Thyroid gland (tissue), 4 donors: ENCODE results near the gene FRAS1. TPM values are rescaled to one million over a fixed set of nuclear protein-coding genes. Genes with fewer than 3 reads are reported as not detected.

ENCODE experiments used
- DNase-seq, 2 donors: peaks; one replicate each; pipeline ENCODE4 v3.0.0-alpha.2; 2019
- H3K27ac ChIP-seq, 3 donors: fragments of 200-600 bp; sonication (generic); 1 replicate in 2 of 3; 2 replicates in 1 of 3; pipeline ENCODE4 v1.5.1; 2016 to 2019; ENCODE audit warnings: mild to moderate bottlenecking in 1 of 3, moderate library complexity in 1 of 3
- H3K27me3 ChIP-seq: fragments of 200-600 bp; sonication (generic); one replicate; pipeline ENCODE4 v1.5.1; 2019
- H3K36me3 ChIP-seq, 2 donors: fragments of 200-600 bp; sonication (generic); one replicate each; pipeline ENCODE4 v1.5.1; 2016 to 2019
- H3K4me1 ChIP-seq, 2 donors: fragments of 200-600 bp; sonication (generic); one replicate each; pipeline ENCODE4 v1.5.1; 2017 to 2019
- H3K4me3 ChIP-seq, 3 donors: fragments of 200-600 bp; sonication (generic); replicated peaks in 1 of 3; 1 replicate in 2 of 3; 2 replicates in 1 of 3; pipeline ENCODE4 v1.5.1; 2016; ENCODE audit warnings: mild to moderate bottlenecking in 1 of 3
- H3K9me3 ChIP-seq: fragments of 200-600 bp; sonication (generic); one replicate; pipeline ENCODE4 v1.5.1; 2017
- CTCF ChIP-seq, 6 experiments: fragments of 200-600 bp in 3 of 6; fragments of 450-650 bp in 3 of 6; sonication (generic) in 3 of 6; IDR thresholded peaks; one replicate each; pipeline ENCODE4 v1.5.1; 2016 to 2019; ENCODE audit warnings: antibody characterized with exemption in 6 of 6, mild to moderate bottlenecking in 2 of 6, inconsistent platforms in 1 of 6, moderate library complexity in 1 of 6
- POLR2A ChIP-seq, 2 donors: fragments of 450-650 bp; IDR thresholded peaks; one replicate each; pipeline ENCODE4 v1.6.1; 2017; ENCODE audit warnings: antibody characterized with exemption in 2 of 2, mild to moderate bottlenecking in 2 of 2, moderate library complexity in 1 of 2
- WGBS, 2 donors: methylation state at CpG; one replicate each; pipeline ENCODE4 v1.1.5; 2017; 5-methylcytosine and 5-hydroxymethylcytosine counted together
- intact Hi-C: fragments of 100-400 bp; cut with DNase I; formaldehyde crosslinking; loops from one replicate; pipeline ENCODE4 v1.15.1; 2023
- total RNA-seq, 4 donors: library from RNA; depleted of rRNA; stranded (reverse); fragments of >200 nt; gene quantifications; one replicate each; pipeline ENCODE4 v1.2.3, GENCODE V29; 2016

Gene FRAS1
- total RNA-seq, 4 donors from 2014 or later, result 25.4 to 42.3 (median 31.7) TPM

DNA sequence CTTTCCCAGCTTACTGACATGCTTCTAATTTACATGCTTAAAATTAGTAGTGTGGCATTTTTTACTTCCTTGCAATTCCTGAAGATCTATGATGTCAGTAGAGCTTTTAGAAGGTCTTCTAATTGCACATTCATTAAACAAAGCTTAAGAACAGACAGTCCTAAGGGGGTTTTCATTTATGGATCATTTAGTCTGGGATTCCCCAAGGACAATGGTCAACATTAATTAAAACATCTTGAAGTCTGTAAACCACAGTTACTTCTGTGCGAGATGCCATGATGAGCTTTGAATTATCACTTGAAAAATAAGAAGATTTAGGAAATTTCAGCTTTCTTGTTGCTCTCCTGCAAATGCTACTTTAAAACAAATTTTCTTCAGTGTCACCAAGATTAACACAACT is 514.7 kb downstream of the FRAS1 start:
- TF ChIP-seq POLR2A (IDR thresholded peaks at IDR 0.05), result no peak
- TF ChIP-seq CTCF (IDR thresholded peaks at IDR 0.05), result no peak
- intact Hi-C loops, result no loop called here

GRCh38 chr4:78578674-78579425 is 521.7 kb downstream of the FRAS1 start:
- H3K9me3 ChIP-seq, result no peaks in the 10 kb centered on the region
- no peak for TF ChIP-seq POLR2A (IDR thresholded peaks at IDR 0.05)
- no peak for TF ChIP-seq CTCF (IDR thresholded peaks at IDR 0.05)
- no peak for DNase-seq
- intact Hi-C loops, result no loop called here
- no peak overlapping the region for H3K4me3 ChIP-seq
- H3K4me1 ChIP-seq, result no peaks in the 10 kb centered on the region
- peaks cover 0 to 15% of the 10 kb centered on the region in 2 donors for H3K36me3 ChIP-seq
- no peak overlapping the region for H3K27ac ChIP-seq
- no peaks in the 10 kb centered on the region for H3K27me3 ChIP-seq
- 97 to 98% methylated on average over 3 of the region's 3 CpGs for WGBS, 2 donors

More for the DNA sequence above, 514.7 kb downstream of the FRAS1 start:
- no peaks in the 10 kb centered on the region for H3K27me3 ChIP-seq
- WGBS, 2 donors, result 89 to 97% methylated on average over 1 of the region's 1 CpG
- peaks cover 4 to 15% of the 10 kb centered on the region in 2 donors for H3K4me1 ChIP-seq
- H3K27ac ChIP-seq, result no peak overlapping the region
- no peak overlapping the region for H3K4me3 ChIP-seq
- H3K9me3 ChIP-seq, result no peaks in the 10 kb centered on the region
- H3K36me3 ChIP-seq, result no peaks in the 10 kb centered on the region
- no peak for DNase-seq

DNA sequence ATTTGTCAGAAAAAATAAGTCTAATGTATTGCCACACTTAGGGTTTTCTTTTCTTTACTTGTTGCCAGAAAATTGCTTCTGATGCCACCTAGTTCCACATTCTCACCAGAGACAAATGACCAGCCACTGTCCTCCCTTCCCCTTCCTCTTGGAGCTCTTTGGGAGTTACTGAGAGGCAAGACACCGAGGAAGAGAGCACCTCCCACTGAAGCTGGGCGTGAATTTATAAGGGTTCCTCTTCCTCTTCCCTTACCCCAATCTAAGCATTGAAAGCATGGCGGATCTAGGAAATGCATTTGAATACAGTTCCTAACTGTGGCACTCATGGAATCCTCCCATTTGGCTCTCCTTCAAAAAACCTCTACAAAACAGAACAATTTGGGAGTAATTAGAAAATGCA is 524.5 kb downstream of the FRAS1 start:
- H3K27ac ChIP-seq, result no peak overlapping the region
- TF ChIP-seq CTCF (IDR thresholded peaks at IDR 0.05), result no peak
- TF ChIP-seq POLR2A (IDR thresholded peaks at IDR 0.05), result no peak
- H3K4me1 ChIP-seq, result no peaks in the 10 kb centered on the region
- no peaks in the 10 kb centered on the region for H3K9me3 ChIP-seq
- intact Hi-C loops, result no loop called here
- WGBS, 2 donors, result 79 to 82% methylated on average over 3 of the region's 3 CpGs
- peaks cover 0 to 17% of the 10 kb centered on the region in 2 donors for H3K36me3 ChIP-seq
- H3K27me3 ChIP-seq, result no peaks in the 10 kb centered on the region
- DNase-seq, result no peak
- no peak overlapping the region for H3K4me3 ChIP-seq

GRCh38 chr4:78584863-78585547 is 527.9 kb downstream of the FRAS1 start:
- intact Hi-C loops, result no loop called here
- Histone ChIP-seq H3K9me3 (no peaks in the 10 kb centered on the region), H3K36me3 (peaks cover 0 to 20% of the 10 kb centered on the region in 2 donors), H3K4me1 (no peaks in the 10 kb centered on the region), H3K27ac (no peak overlapping the region), H3K27me3 (no peaks in the 10 kb centered on the region), H3K4me3 (no peak overlapping the region)
- 92 to 97% methylated on average over 4 of the region's 4 CpGs for WGBS, 2 donors
- no peak for DNase-seq
- TF ChIP-seq CTCF (IDR thresholded peaks at IDR 0.05), result no peak
- TF ChIP-seq POLR2A (IDR thresholded peaks at IDR 0.05), result no peak

DNA sequence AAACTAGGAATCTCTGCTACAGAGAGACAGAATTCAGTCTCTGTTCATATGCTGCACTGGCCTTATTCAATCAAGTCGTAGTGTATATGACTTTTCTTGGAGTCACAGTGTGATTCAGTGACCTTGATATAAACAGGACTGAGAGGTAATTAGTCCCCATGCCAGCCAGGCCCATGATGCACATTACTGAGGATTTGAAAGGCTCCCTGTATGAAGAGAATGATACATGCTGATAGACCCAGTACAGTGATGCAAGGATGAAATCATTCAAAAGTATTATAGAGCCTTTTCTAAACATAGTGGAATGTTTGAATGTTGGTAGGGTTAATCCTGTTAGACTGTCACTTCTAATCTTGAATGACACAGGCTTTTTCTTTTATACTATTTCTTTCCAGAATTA is 528.5 kb downstream of the FRAS1 start:
- Histone ChIP-seq H3K36me3 (peaks cover 0 to 20% of the 10 kb centered on the region in 2 donors), H3K9me3 (no peaks in the 10 kb centered on the region), H3K4me1 (no peaks in the 10 kb centered on the region), H3K27ac (no peak overlapping the region), H3K4me3 (no peak overlapping the region), H3K27me3 (no peaks in the 10 kb centered on the region)
- intact Hi-C loops, result no loop called here
- 40 to 48% methylated on average over 1 of the region's 1 CpG for WGBS, 2 donors
- TF ChIP-seq CTCF (IDR thresholded peaks at IDR 0.05), result no peak
- no peak for TF ChIP-seq POLR2A (IDR thresholded peaks at IDR 0.05)
- DNase-seq, result no peak
